Fibroblast of the aortic adventitia (primary cell): ENCODE measurements around the gene SPATA46. TPM values are rescaled to one million over a fixed set of nuclear protein-coding genes. Genes with fewer than 3 reads are reported as not detected.

Experiments used
- DNase-seq: peaks from one replicate; pipeline ENCODE4 v3.0.0-alpha.2; 2010; ENCODE audit warnings: low read depth
- H3K4me3 ChIP-seq: 2 replicates; pipeline ENCODE4 v1.5.1; 2011; ENCODE audit warnings: low read depth, mild to moderate bottlenecking, control low read depth, low read length, moderate library complexity
- CTCF ChIP-seq: IDR thresholded peaks from 2 replicates; pipeline ENCODE4 v1.5.1; 2011; ENCODE audit warnings: mild to moderate bottlenecking, low read length, control low read depth, inconsistent platforms; ENCODE audit not compliant: insufficient read depth
- total RNA-seq: library from RNA; depleted of rRNA; stranded (reverse); fragments of >200 nt; gene quantifications from 2 replicates; pipeline ENCODE4 v1.2.3, GENCODE V29; 2012; ENCODE audit warnings: low replicate concordance

The SPATA46 gene
- total RNA-seq, 1 donor = not detected

- no peak for DNase-seq
These were observed 3.0 kb downstream of the SPATA46 start for GRCh38 chr1:162373541-162374260.

GRCh38 chr1:162373072-162373427 is 3.6 kb downstream of the SPATA46 start:
- DNase-seq = no peak
- no peak for TF ChIP-seq CTCF
- no peak overlapping the region for H3K4me3 ChIP-seq

More at GRCh38 chr1:162373541-162374260, 3.0 kb downstream of the SPATA46 start:
- no peak for TF ChIP-seq CTCF
- no peak overlapping the region for H3K4me3 ChIP-seq

- no peak for TF ChIP-seq CTCF
- no peak for DNase-seq
- no peak overlapping the region for H3K4me3 ChIP-seq
These were observed 4.2 kb downstream of the SPATA46 start for GRCh38 chr1:162372159-162373071.

- DNase-seq = no peak
- TF ChIP-seq CTCF = no peak
- no peak overlapping the region for H3K4me3 ChIP-seq
These were observed 5.0 kb downstream of the SPATA46 start for GRCh38 chr1:162371611-162372010.

GRCh38 chr1:162370721-162371120 is 5.9 kb downstream of the SPATA46 start:
- TF ChIP-seq CTCF = no peak
- no peak overlapping the region for H3K4me3 ChIP-seq
- no peak for DNase-seq

- no peak overlapping the region for H3K4me3 ChIP-seq
- no peak for TF ChIP-seq CTCF
- DNase-seq = no peak
These were observed 6.5 kb downstream of the SPATA46 start for GRCh38 chr1:162370161-162370560.
